ENCODE data around the gene SPRR2D. TPM values are rescaled to one million over a fixed set of nuclear protein-coding genes. Genes with fewer than 3 reads are reported as not detected.

SPRR2D gene
- total RNA-seq, 2 experiments from 2014 or later = not detected

GRCh38 chr1:153032073-153032472 lies 8.8 kb downstream of the SPRR2D start:
- Histone ChIP-seq H3K9me3 (ENCODE audit: control insufficient read depth in 1 of 2, insufficient read depth in 1 of 2, low read length in 2 of 2) (no peaks in the 10 kb centered on the region), H3K27me3 (ENCODE audit: control insufficient read depth in 1 of 2, insufficient read depth in 2 of 2, low read length in 2 of 2) (no peaks in the 10 kb centered on the region), H3K36me3 (ENCODE audit: insufficient read depth, low read length) (no peaks in the 10 kb centered on the region), H3K27ac (ENCODE audit: low read depth in 1 of 2, low read length in 2 of 2) (no peak overlapping the region), H3K4me1 (ENCODE audit: insufficient read depth, low read length) (no peaks in the 10 kb centered on the region), H3K4me3 (ENCODE audit: low read length) (no peak overlapping the region)
- Mint-ChIP-seq H3K9me3 (no peaks in the 10 kb centered on the region), H3K4me1 (ENCODE audit: low read depth) (no peaks in the 10 kb centered on the region), H3K4me3 (no peak overlapping the region), H3K27me3 (peaks cover 29% of the 10 kb centered on the region), H3K36me3 (ENCODE audit: low read depth) (no peaks in the 10 kb centered on the region), H3K27ac (no peak overlapping the region)
- CTCF ChIA-PET = no interaction called here
- DNase-seq (no peak), ATAC-seq (ENCODE audit: poor library complexity) (no peak)
- no peak for TF ChIP-seq CTCF (IDR thresholded peaks at IDR 0.05)
- intact Hi-C loops (cut with DNase I, micrococcal nuclease) = no loop called here
- POLR2A ChIA-PET = no interaction called here

- ChIA-PET CTCF (no interaction called here), POLR2A (no interaction called here)
- Histone ChIP-seq H3K4me3 (ENCODE audit: low read length) (no peak within 1 kb of the TSS), H3K27ac (ENCODE audit: low read depth in 1 of 2, low read length in 2 of 2) (no peak within 1 kb of the TSS), H3K36me3 (ENCODE audit: insufficient read depth, low read length) (no peaks in the 10 kb centered on the region), H3K9me3 (ENCODE audit: control insufficient read depth in 1 of 2, insufficient read depth in 1 of 2, low read length in 2 of 2) (no peaks in the 10 kb centered on the region), H3K27me3 (ENCODE audit: control insufficient read depth in 1 of 2, insufficient read depth in 2 of 2, low read length in 2 of 2) (no peaks in the 10 kb centered on the region), H3K4me1 (ENCODE audit: insufficient read depth, low read length) (no peaks in the 10 kb centered on the region)
- peaks cover 34% of the 10 kb centered on the region for H3K27me3 Mint-ChIP-seq
- TF ChIP-seq CTCF (IDR thresholded peaks at IDR 0.05) = no peak
- H3K36me3 Mint-ChIP-seq (ENCODE audit: low read depth) = no peaks in the 10 kb centered on the region
- intact Hi-C loops (cut with DNase I, micrococcal nuclease) = no loop called here
- no peak within 1 kb of the TSS for H3K4me3 Mint-ChIP-seq
- H3K27ac Mint-ChIP-seq = no peak within 1 kb of the TSS
- H3K9me3 Mint-ChIP-seq = no peaks in the 10 kb centered on the region
- ATAC-seq (ENCODE audit: poor library complexity) (no peak), DNase-seq (no peak)
- H3K4me1 Mint-ChIP-seq (ENCODE audit: low read depth) = no peaks in the 10 kb centered on the region
Observed at GRCh38 chr1:153030895-153031294, 10.0 kb downstream of the SPRR2D start, which contains the start of gene SPRR1B. Gene SPRR1B (plus strand): TSS chr1:153031203. CDS start chr1:153032346, 1,143 bp downstream.

GRCh38 chr1:153028766-153029165 lies 12.2 kb downstream of the SPRR2D start:
- no peak for DNase-seq
- Mint-ChIP-seq H3K9me3 (no peaks in the 10 kb centered on the region), H3K27me3 (peaks cover 34% of the 10 kb centered on the region), H3K4me3 (no peak overlapping the region), H3K27ac (no peak overlapping the region), H3K4me1 (ENCODE audit: low read depth) (no peaks in the 10 kb centered on the region), H3K36me3 (ENCODE audit: low read depth) (no peaks in the 10 kb centered on the region)
- TF ChIP-seq CTCF (IDR thresholded peaks at IDR 0.05) = no peak
- Histone ChIP-seq H3K9me3 (ENCODE audit: control insufficient read depth in 1 of 2, insufficient read depth in 1 of 2, low read length in 2 of 2) (no peaks in the 10 kb centered on the region), H3K4me1 (ENCODE audit: insufficient read depth, low read length) (no peaks in the 10 kb centered on the region), H3K27me3 (ENCODE audit: control insufficient read depth in 1 of 2, insufficient read depth in 2 of 2, low read length in 2 of 2) (no peaks in the 10 kb centered on the region), H3K4me3 (ENCODE audit: low read length) (no peak overlapping the region), H3K36me3 (ENCODE audit: insufficient read depth, low read length) (no peaks in the 10 kb centered on the region), H3K27ac (ENCODE audit: low read depth in 1 of 2, low read length in 2 of 2) (no peak overlapping the region)
- intact Hi-C loops (cut with DNase I, micrococcal nuclease) = no loop called here
- ChIA-PET CTCF (no interaction called here), POLR2A (no interaction called here)
- no peak for ATAC-seq (ENCODE audit: poor library complexity)
